SK-N-MC (cell line): ENCODE data around the gene SERP2.

Source experiments
- EZH2 ChIP-seq: fragments of 200-600 bp; sonication (generic); IDR thresholded peaks from one replicate; pipeline ENCODE4 v1.6.1; 2017; ENCODE audit warnings: antibody characterized with exemption
- FOXP2 ChIP-seq: optimal IDR thresholded peaks from 2 replicates; pipeline ENCODE3; 2011; ENCODE audit warnings: mild to moderate bottlenecking, moderate library complexity; ENCODE audit not compliant: insufficient read depth; ENCODE audit errors: extremely low read length, control extremely low read depth
- POLR2AphosphoS5 ChIP-seq: IDR thresholded peaks from 2 replicates; pipeline ENCODE4 v1.6.1; 2012; ENCODE audit warnings: mild to moderate bottlenecking, low read depth, low read length, borderline replicate concordance

- TF ChIP-seq POLR2AphosphoS5 = no peak
- TF ChIP-seq EZH2 = no peak
- no peak for TF ChIP-seq FOXP2
Observed at GRCh38 chr13:44368062-44368591, 5.5 kb upstream of the SERP2 start.
